ENCODE measurements around the gene CLASP1. TPM values are rescaled to one million over a fixed set of nuclear protein-coding genes. Genes with fewer than 3 reads are reported as not detected.

Gene CLASP1
- total RNA-seq, 2 experiments from 2014 or later: 60.3 to 61.4 TPM

GRCh38 chr2:121670181-121670580, 20.9 kb upstream of the CLASP1 start:
- no peak for ATAC-seq
- H3K27ac Mint-ChIP-seq: no peak overlapping the region
- H3K4me3 Mint-ChIP-seq: no peak overlapping the region
- CTCF ChIA-PET: interaction anchor here (1.3 kb wide), 1 partner anchor 268 kb away, joined by 3 read pairs; no protein-coding TSS in a partner anchor
- POLR2A ChIA-PET: no interaction called here
- DNase-seq: no peak
- no peak for TF ChIP-seq CTCF (IDR thresholded peaks at IDR 0.05)
- H3K4me1 Mint-ChIP-seq (ENCODE audit: low read depth): no peaks in the 10 kb centered on the region
- peaks cover 14% of the 10 kb centered on the region for H3K9me3 Mint-ChIP-seq
- intact Hi-C loops (cut with micrococcal nuclease): no loop called here
- no peaks in the 10 kb centered on the region for H3K27me3 Mint-ChIP-seq
- peaks cover 3% of the 10 kb centered on the region for H3K36me3 Mint-ChIP-seq (ENCODE audit: low read depth)

- no peak overlapping the region for H3K27ac Mint-ChIP-seq
- no peaks in the 10 kb centered on the region for H3K4me1 Mint-ChIP-seq (ENCODE audit: low read depth)
- H3K36me3 Mint-ChIP-seq (ENCODE audit: low read depth): peaks cover 3% of the 10 kb centered on the region
- H3K4me3 Mint-ChIP-seq: no peak overlapping the region
- POLR2A ChIA-PET: interaction anchor here (0.8 kb wide), 1 partner anchor 137 kb away, joined by 3 read pairs; the partner anchor contains the start of gene RNU4ATAC
- peaks cover 4% of the 10 kb centered on the region for H3K9me3 Mint-ChIP-seq
- no peak for TF ChIP-seq CTCF (IDR thresholded peaks at IDR 0.05)
- H3K27me3 Mint-ChIP-seq: no peaks in the 10 kb centered on the region
- ATAC-seq (no peak), DNase-seq (no peak)
- intact Hi-C loops (cut with micrococcal nuclease): no loop called here
- CTCF ChIA-PET: no interaction called here
Observed at GRCh38 chr2:121667618-121668017, 18.4 kb upstream of the CLASP1 start.

GRCh38 chr2:121666042-121666441, 16.8 kb upstream of the CLASP1 start:
- Mint-ChIP-seq H3K36me3 (ENCODE audit: low read depth) (no peaks in the 10 kb centered on the region), H3K4me1 (ENCODE audit: low read depth) (no peaks in the 10 kb centered on the region), H3K4me3 (no peak overlapping the region), H3K27ac (no peak overlapping the region), H3K27me3 (no peaks in the 10 kb centered on the region), H3K9me3 (no peaks in the 10 kb centered on the region)
- ATAC-seq: no peak
- intact Hi-C loops (cut with micrococcal nuclease): no loop called here
- no peak for TF ChIP-seq CTCF (IDR thresholded peaks at IDR 0.05)
- ChIA-PET POLR2A (interaction anchor here (0.8 to 1.0 kb wide), 2 partner anchors 14 to 135 kb away, joined by 3 read pairs; partner anchors contain the start of gene RNU4ATAC), CTCF (interaction anchor here (1.5 kb wide), 1 partner anchor 34 kb away, joined by 4 read pairs; no protein-coding TSS in a partner anchor)
- DNase-seq: no peak

- Mint-ChIP-seq H3K9me3 (no peaks in the 10 kb centered on the region), H3K27ac (no peak overlapping the region)
- intact Hi-C loops (cut with micrococcal nuclease): no loop called here
Observed at GRCh38 chr2:121665504-121665903, 16.2 kb upstream of the CLASP1 start.

More at GRCh38 chr2:121665504-121665903, 16.2 kb upstream of the CLASP1 start:
- Mint-ChIP-seq H3K27me3 (no peaks in the 10 kb centered on the region), H3K4me1 (ENCODE audit: low read depth) (no peaks in the 10 kb centered on the region), H3K4me3 (no peak overlapping the region), H3K36me3 (ENCODE audit: low read depth) (no peaks in the 10 kb centered on the region)
- CTCF ChIA-PET: no interaction called here
- DNase-seq (no peak), ATAC-seq (no peak)
- POLR2A ChIA-PET: interaction anchor here (0.8 kb wide), 1 partner anchor 14 kb away, joined by 3 read pairs; no protein-coding TSS in a partner anchor
- no peak for TF ChIP-seq CTCF (IDR thresholded peaks at IDR 0.05)
